ENCODE measurements around the gene DDX3Y. TPM values are rescaled to one million over a fixed set of nuclear protein-coding genes. Genes with fewer than 3 reads are reported as not detected.

Gene DDX3Y
- 11.1 and 11.6 TPM in 2 replicates for total RNA-seq (2014; rRNA removed; shearing (Covaris generic))

- DNase-seq (ENCODE audit: low read depth): peak; percentile 59
These were observed at the start of gene DDX3Y for GRCh38 chrY:12904618-12905516. TSS of gene DDX3Y (plus strand) at chrY:12904868. CDS start at chrY:12904937, 69 bp downstream.

DNA sequence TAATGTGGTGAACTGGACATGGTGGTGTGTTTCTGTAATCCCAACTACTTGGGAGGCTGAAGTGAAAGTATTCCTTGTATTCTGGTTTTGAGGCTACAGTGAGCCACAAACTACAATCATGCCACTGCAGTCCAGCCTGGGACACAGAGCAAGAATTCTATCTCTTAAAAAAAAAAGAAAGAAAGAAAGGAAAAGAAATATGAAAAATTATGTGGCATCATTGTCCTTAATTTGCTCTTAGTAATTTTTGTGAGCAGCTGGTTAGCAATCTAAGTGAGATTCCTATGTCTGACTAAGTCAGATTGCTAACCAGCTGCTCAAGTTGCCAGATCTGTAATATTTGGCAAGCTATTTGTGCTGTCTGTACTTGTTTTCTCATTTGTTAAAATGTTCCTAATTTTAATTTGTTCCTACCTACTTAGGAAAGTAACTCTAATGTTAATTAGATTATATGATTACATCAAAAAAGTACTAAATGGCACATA is 48.8 kb upstream of the DDX3Y start:
- no peak for DNase-seq (ENCODE audit: low read depth)

DNA sequence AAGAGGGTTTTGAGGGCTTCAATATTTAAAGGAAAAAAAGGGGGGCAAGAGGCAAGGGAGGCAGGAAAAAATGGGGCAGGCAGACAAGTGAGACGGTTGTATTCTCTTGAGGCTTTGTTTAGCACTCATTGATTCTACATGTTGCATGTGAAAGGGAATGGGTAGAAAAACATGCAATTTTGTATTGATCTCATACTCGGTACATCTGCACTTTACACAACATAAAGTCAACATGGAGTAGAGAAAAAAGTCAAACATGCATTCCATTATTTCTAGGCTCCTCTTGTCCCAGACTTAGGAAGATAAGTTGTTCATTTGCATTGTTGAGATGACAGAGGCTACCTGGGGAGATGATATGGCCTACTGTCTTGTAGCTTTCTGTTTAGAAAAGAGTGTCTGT is 36.7 kb upstream of the DDX3Y start:
- DNase-seq (ENCODE audit: low read depth): no peak

DNA sequence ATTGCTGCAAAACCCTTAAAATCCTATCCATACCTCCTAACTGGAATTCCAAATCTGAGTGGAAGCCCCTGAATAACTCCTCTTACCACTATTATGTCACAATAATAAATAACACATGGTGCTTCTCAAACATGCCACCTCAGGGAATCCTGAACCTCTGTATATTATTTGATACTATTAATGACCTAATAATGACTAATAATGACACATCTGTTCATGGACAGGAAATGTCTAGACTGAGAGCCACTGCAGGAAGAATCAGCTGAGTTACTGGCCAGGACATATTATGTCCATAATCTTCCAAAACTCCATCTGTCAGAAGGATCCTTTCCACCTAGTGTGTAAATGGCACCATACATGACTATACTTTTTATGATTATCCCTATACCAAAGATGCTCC is 7.7 kb upstream of the DDX3Y start:
- no peak for DNase-seq (ENCODE audit: low read depth)

- no peak for DNase-seq (ENCODE audit: low read depth)
These were observed 6.1 kb upstream of the DDX3Y start for GRCh38 chrY:12898604-12899003.

DNA sequence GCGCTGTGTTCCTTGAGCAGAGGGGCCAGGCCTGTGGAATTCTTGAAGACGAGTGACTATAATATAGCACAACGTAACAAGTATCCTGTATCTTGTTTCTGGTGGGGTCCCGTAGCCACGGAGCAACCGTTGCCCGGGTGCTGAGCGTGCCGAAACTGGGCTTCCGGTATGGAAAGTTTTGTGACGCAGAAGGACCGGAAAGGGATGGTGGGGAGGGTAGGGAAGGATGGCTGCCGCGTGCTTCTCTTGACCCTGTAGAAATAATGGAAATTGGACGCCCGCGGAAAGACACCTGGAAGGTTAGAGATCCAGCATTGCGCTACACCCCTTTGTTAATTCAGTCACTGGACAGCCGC is 827 bp downstream of the DDX3Y start:
- DNase-seq (ENCODE audit: low read depth): peak; percentile 32

DNA sequence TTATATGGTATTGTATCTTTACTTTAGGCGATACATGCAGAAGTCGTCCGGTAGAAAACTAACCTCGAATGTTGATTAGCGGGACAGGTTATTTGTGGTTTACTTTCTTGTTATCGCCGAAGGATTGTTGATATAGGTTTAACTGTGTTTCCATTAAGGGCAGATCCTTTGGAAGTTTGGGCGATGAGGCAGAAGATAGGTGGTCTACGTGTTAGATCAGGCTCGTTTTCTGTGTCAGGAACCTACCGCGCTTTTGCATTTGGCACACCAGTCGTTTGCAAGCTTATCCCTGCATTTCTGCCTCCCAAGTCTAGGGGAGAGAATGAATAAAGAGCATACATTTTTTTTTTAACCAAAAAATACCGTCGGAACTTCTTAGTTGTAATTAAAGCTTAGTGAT is 1.2 kb downstream of the DDX3Y start:
- DNase-seq (ENCODE audit: low read depth): no peak

- DNase-seq (ENCODE audit: low read depth): no peak
These were observed 8.9 kb downstream of the DDX3Y start for GRCh38 chrY:12913541-12913940.

DNA sequence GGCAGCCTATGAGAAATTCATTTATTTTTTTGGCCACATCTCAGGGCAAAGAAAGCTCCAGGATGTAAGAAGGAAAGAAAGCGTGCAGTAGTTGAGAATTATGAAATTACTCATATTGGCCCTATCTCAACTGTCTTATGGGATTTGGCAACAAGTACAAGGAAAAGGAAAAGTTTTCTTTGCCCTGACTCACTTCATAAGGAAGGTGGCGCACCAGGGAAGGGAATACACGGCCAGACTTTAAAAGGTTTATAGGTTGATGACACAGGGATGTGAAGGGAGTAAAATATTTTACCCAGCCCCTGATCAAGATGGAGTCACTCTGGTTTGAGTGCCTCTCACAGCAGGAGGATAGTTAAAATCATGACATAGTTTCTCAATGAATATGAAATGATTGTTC is 23.4 kb downstream of the DDX3Y start:
- DNase-seq (ENCODE audit: low read depth): peak; percentile 0

- DNase-seq (ENCODE audit: low read depth): no peak
These were observed 37.3 kb downstream of the DDX3Y start for GRCh38 chrY:12941725-12942687.

Other genes starting within 250 kb of the DDX3Y start
- 1.2 and 1.6 TPM in 2 replicates for gene USP9Y, start 203.6 kb upstream of the DDX3Y start, total RNA-seq (2014; rRNA removed; shearing (Covaris generic))

All from M059J (cell line).